Right lobe of liver (tissue), 6 donors: ENCODE results near the gene MALL. TPM values are rescaled to one million over a fixed set of nuclear protein-coding genes. Genes with fewer than 3 reads are reported as not detected.
"Not testable (repeated sequence)": the region's sequence is repeated elsewhere in the genome, so short reads cannot be mapped to it uniquely, and the experiment has no call there.

ENCODE experiments used
- ATAC-seq, 4 donors: fragments of 200-7000 bp; cut with Tn5 transposase; one replicate each; pipeline ENCODE4 v1.9.1; 2020; ENCODE audit warnings: mild to moderate bottlenecking in 4 of 4, moderate library complexity in 4 of 4
- DNase-seq, 3 donors: peaks; one replicate each; pipeline ENCODE4 v3.0.0-alpha.2; 2020
- H3K27ac ChIP-seq, 3 donors: fragments of 200-600 bp; one replicate each; pipeline ENCODE4 v1.8.0; 2022
- H3K27me3 ChIP-seq, 2 donors: fragments of 200-600 bp; one replicate each; pipeline ENCODE4 v1.8.0; 2022
- H3K36me3 ChIP-seq, 4 donors: fragments of 200-600 bp; sonication (generic) in 1 of 4; one replicate each; pipeline versions ENCODE4 v1.5.1 to v1.8.0; 2017 to 2022; ENCODE audit warnings: control low read depth in 1 of 4
- H3K4me1 ChIP-seq, 4 donors: fragments of 200-600 bp; sonication (generic) in 1 of 4; one replicate each; pipeline versions ENCODE4 v1.5.1 to v1.8.0; 2017 to 2022; ENCODE audit warnings: control low read depth in 1 of 4
- H3K4me3 ChIP-seq, 3 donors: fragments of 200-600 bp; one replicate each; pipeline ENCODE4 v1.8.0; 2022
- H3K9me3 ChIP-seq, 4 donors: fragments of 200-600 bp; sonication (generic) in 1 of 4; one replicate each; pipeline versions ENCODE4 v1.5.1 to v1.8.0; 2017 to 2022; ENCODE audit warnings: control low read depth in 1 of 4
- CTCF ChIP-seq, 4 donors: fragments of 200-600 bp in 3 of 4; fragments of 450-650 bp in 1 of 4; IDR thresholded peaks; one replicate each; pipeline versions ENCODE4 v1.5.1 to v1.8.0; 2016 to 2022; ENCODE audit warnings: antibody characterized with exemption in 4 of 4, mild to moderate bottlenecking in 2 of 4
- POLR2A ChIP-seq: fragments of 450-650 bp; IDR thresholded peaks from one replicate; pipeline ENCODE4 v1.6.1; 2017; ENCODE audit warnings: antibody characterized with exemption, mild to moderate bottlenecking
- WGBS: methylation state at CpG from one replicate; pipeline ENCODE4 v1.1.6; 2018; ENCODE audit warnings: low coverage, low lambda C conversion rate; ENCODE audit not compliant: insufficient coverage; ENCODE audit errors: missing lambda C conversion rate; 5-methylcytosine and 5-hydroxymethylcytosine counted together
- intact Hi-C, 2 donors: fragments of 100-400 bp; cut with DNase I; formaldehyde crosslinking; loops; one replicate each; pipeline versions ENCODE4 v1.11.2 to v1.14.1; 2022
- total RNA-seq, 6 experiments: library from RNA; depleted of rRNA in 2 of 6; stranded (reverse); fragments of >200 nt in 2 of 6; fragmentation: NEBNext Ultra II Directional in 3 of 6; extraction: Animal tissue kit (Norgen Biotek cat#: 25700) in 3 of 6; gene quantifications; one replicate each; pipeline versions ENCODE4 v1.1.0 to v1.2.4, GENCODE V29; 2016 to 2023
- donor health status: DM: no; HTN: yes; CAD: no.
- donor health status: DM: no; HTN: no; CAD: no.
- donor health status: DM: no; HTN: no; CAD: no.
- donor health status: DM: no; HTN: yes; CAD: no.
- donor health status: DM: no; HTN: yes; CAD: no.

Gene MALL
- total RNA-seq, 6 experiments from 2014 or later = 1.1 to 3.1 (median 2.2) TPM

GRCh38 chr2:110099471-110100225 is 16.0 kb downstream of the MALL start:
- Histone ChIP-seq H3K36me3 (no peaks in the 10 kb centered on the region), H3K4me1 (no peaks in the 10 kb centered on the region), H3K9me3 (no peaks in the 10 kb centered on the region), H3K27ac (no peak overlapping the region), H3K4me3 (no peak overlapping the region), H3K27me3 (no peaks in the 10 kb centered on the region)
- WGBS = 54% methylated on average over 3 of the region's 10 CpGs
- DNase-seq = no peak
- intact Hi-C loops = no loop called here
- TF ChIP-seq POLR2A (no peak), CTCF (IDR thresholded peaks at IDR 0.05) (no peak)
- peak in 3 of 4 donors; percentile 5 to 17 (median 11) for ATAC-seq

GRCh38 chr2:110099038-110099425 is 16.6 kb downstream of the MALL start:
- 60% methylated on average over 1 of the region's 6 CpGs for WGBS
- DNase-seq = no peak
- intact Hi-C loops = no loop called here

GRCh38 chr2:110097506-110098220 is 18.0 kb downstream of the MALL start:
- no peaks in the 10 kb centered on the region for H3K36me3 ChIP-seq
- TF ChIP-seq CTCF (IDR thresholded peaks at IDR 0.05) (no peak), POLR2A (no peak)
- ATAC-seq = no peak
- intact Hi-C loops = no loop called here
- H3K27me3 ChIP-seq = no peaks in the 10 kb centered on the region
- H3K4me3 ChIP-seq = no peak overlapping the region
- no peaks in the 10 kb centered on the region for H3K9me3 ChIP-seq
- DNase-seq = no peak
- no peak overlapping the region for H3K27ac ChIP-seq
- WGBS = 67% methylated on average over 8 of the region's 14 CpGs
- H3K4me1 ChIP-seq = no peaks in the 10 kb centered on the region

More at GRCh38 chr2:110099038-110099425, 16.6 kb downstream of the MALL start:
- H3K27ac ChIP-seq = no peak overlapping the region
- no peak overlapping the region for H3K4me3 ChIP-seq
- TF ChIP-seq CTCF (IDR thresholded peaks at IDR 0.05) (no peak), POLR2A (no peak)
- H3K9me3 ChIP-seq = no peaks in the 10 kb centered on the region
- H3K36me3 ChIP-seq = no peaks in the 10 kb centered on the region
- no peaks in the 10 kb centered on the region for H3K4me1 ChIP-seq
- H3K27me3 ChIP-seq = no peaks in the 10 kb centered on the region
- no peak for ATAC-seq

GRCh38 chr2:110095994-110096633 is 19.5 kb downstream of the MALL start:
- TF ChIP-seq POLR2A (no peak), CTCF (IDR thresholded peaks at IDR 0.05) (no peak)
- no peaks in the 10 kb centered on the region for H3K27me3 ChIP-seq
- no peak overlapping the region for H3K27ac ChIP-seq
- DNase-seq (no peak), ATAC-seq (no peak)
- WGBS = 88% methylated on average over 7 of the region's 8 CpGs
- no peak overlapping the region for H3K4me3 ChIP-seq
- H3K36me3 ChIP-seq = no peaks in the 10 kb centered on the region
- no peaks in the 10 kb centered on the region for H3K9me3 ChIP-seq
- intact Hi-C loops = no loop called here
- no peaks in the 10 kb centered on the region for H3K4me1 ChIP-seq

GRCh38 chr2:110094884-110095534 is 20.6 kb downstream of the MALL start:
- 42% methylated on average over 4 of the region's 6 CpGs for WGBS
- H3K27ac ChIP-seq = not testable (repeated sequence)

GRCh38 chr2:110093924-110094323 is 21.7 kb downstream of the MALL start:
- DNase-seq, H3K27ac ChIP-seq, H3K4me1 ChIP-seq, H3K4me3 ChIP-seq, H3K36me3 ChIP-seq, ATAC-seq, intact Hi-C loops, H3K27me3 ChIP-seq, H3K9me3 ChIP-seq: not testable (repeated sequence)
- WGBS = no CpG with 5 or more reads among the region's 6 CpGs

More at GRCh38 chr2:110094884-110095534, 20.6 kb downstream of the MALL start:
- H3K27me3 ChIP-seq, intact Hi-C loops, H3K4me3 ChIP-seq, H3K9me3 ChIP-seq, ATAC-seq, DNase-seq, H3K4me1 ChIP-seq, H3K36me3 ChIP-seq: not testable (repeated sequence)

GRCh38 chr2:110090164-110090563 is 25.5 kb downstream of the MALL start:
- H3K27ac ChIP-seq, H3K27me3 ChIP-seq, H3K4me1 ChIP-seq, DNase-seq, H3K36me3 ChIP-seq, ATAC-seq, H3K9me3 ChIP-seq, H3K4me3 ChIP-seq, intact Hi-C loops: not testable (repeated sequence)
- WGBS = 46% methylated on average over 2 of the region's 4 CpGs
